IMR-90 (cell line): ENCODE data around the gene PSMC3. TPM values are rescaled to one million over a fixed set of nuclear protein-coding genes. Genes with fewer than 3 reads are reported as not detected.
"Not testable (repeated sequence)": the region's sequence is repeated elsewhere in the genome, so short reads cannot be mapped to it uniquely, and the experiment has no call there.

Experiments used
- ATAC-seq: fragments of 200-7000 bp; cut with Tn5 transposase; 2 replicates; pipeline ENCODE4 v1.9.1; 2020; ENCODE audit warnings: low read depth, mild to moderate bottlenecking, moderate library complexity
- BruUV-seq: library from RNA; stranded (reverse); fragments of 400-500 nt; replicated peaks from 2 replicates; lab custom pipeline; 2021; lab: Mats Ljungman, UMichigan
- CTCF ChIA-PET: fragments of 300-600 bp; formaldehyde crosslinking; extraction: SDS; loops from one replicate; lab custom pipeline; 2021; ENCODE audit warnings: antibody characterized with exemption; lab: Yijun Ruan, JAX
- POLR2A ChIA-PET: fragments of 300-600 bp; sonication (Branson Sonifier 250); formaldehyde crosslinking; loops from one replicate; lab custom pipeline; 2022; ENCODE audit warnings: antibody characterized with exemption; ENCODE audit not compliant: unreplicated experiment; lab: Charles Lee
- DNase-seq: peaks from one replicate; pipeline ENCODE4 v3.0.0; 2013
- H2AFZ ChIP-seq: replicated peaks from 2 replicates; pipeline ENCODE3; 2013; ENCODE audit warnings: low read length, mild to moderate bottlenecking; ENCODE audit not compliant: poor library complexity
- H2AK5ac ChIP-seq: 2 replicates; pipeline ENCODE4 v1.6.1; 2013; ENCODE audit warnings: low read depth, low read length, inconsistent platforms
- H2AK9ac ChIP-seq: replicated peaks from 2 replicates; pipeline ENCODE3; 2013; ENCODE audit warnings: mild to moderate bottlenecking, low read depth, low read length, moderate library complexity; ENCODE audit not compliant: poor library complexity
- H2BK120ac ChIP-seq: 2 replicates; pipeline ENCODE4 v1.6.1; 2013; ENCODE audit warnings: low read depth, low read length, inconsistent platforms
- H2BK15ac ChIP-seq: 3 replicates; pipeline ENCODE4 v1.6.1; 2013; ENCODE audit warnings: low read depth, low read length, inconsistent platforms
- H2BK20ac ChIP-seq: 2 replicates; pipeline ENCODE4 v1.6.1; 2013; ENCODE audit warnings: low read depth, mild to moderate bottlenecking, inconsistent platforms, low read length, moderate library complexity
- H2BK5ac ChIP-seq: 2 replicates; pipeline ENCODE4 v1.6.1; 2013; ENCODE audit warnings: mild to moderate bottlenecking, low read depth, low read length, inconsistent platforms; ENCODE audit not compliant: poor library complexity, severe bottlenecking
- H3K14ac ChIP-seq: replicated peaks from 2 replicates; pipeline ENCODE4 v1.6.1; 2013; ENCODE audit warnings: low read depth, low read length, inconsistent platforms
- H3K18ac ChIP-seq: 2 replicates; pipeline ENCODE4 v1.6.1; 2013; ENCODE audit warnings: low read depth, low read length, control low read depth
- H3K23ac ChIP-seq: 2 replicates; pipeline ENCODE4 v1.6.1; 2013; ENCODE audit warnings: low read depth, low read length, inconsistent platforms
- H3K27ac ChIP-seq: 2 replicates; pipeline ENCODE4 v1.5.1; 2013; ENCODE audit warnings: mild to moderate bottlenecking, control low read depth, low read length; ENCODE audit not compliant: insufficient read depth
- H3K27me3 ChIP-seq: 2 replicates; pipeline ENCODE4 v1.6.1; 2013; ENCODE audit warnings: low read length; ENCODE audit not compliant: control insufficient read depth, insufficient read depth
- H3K36me3 ChIP-seq: 2 replicates; pipeline ENCODE4 v1.6.1; 2013; ENCODE audit warnings: low read length, mixed read lengths; ENCODE audit not compliant: control insufficient read depth, insufficient read depth
- H3K4ac ChIP-seq: 2 replicates; pipeline ENCODE4 v1.6.1; 2013; ENCODE audit warnings: low read depth, low read length, inconsistent platforms
- H3K4me1 ChIP-seq: 2 replicates; pipeline ENCODE4 v1.6.1; 2013; ENCODE audit warnings: low read length, mixed read lengths; ENCODE audit not compliant: control insufficient read depth, insufficient read depth
- H3K4me2 ChIP-seq: 2 replicates; pipeline ENCODE4 v1.6.1; 2013; ENCODE audit warnings: low read depth, mild to moderate bottlenecking, control low read depth, low read length, moderate library complexity
- H3K4me3 ChIP-seq: 2 replicates; pipeline ENCODE4 v1.5.1; 2013; ENCODE audit warnings: low read depth, mild to moderate bottlenecking, control low read depth, low read length, moderate library complexity; ENCODE audit not compliant: insufficient read depth
- H3K56ac ChIP-seq: 2 replicates; pipeline ENCODE4 v1.6.1; 2013; ENCODE audit warnings: low read length, inconsistent platforms; ENCODE audit not compliant: insufficient read depth; ENCODE audit errors: extremely low read depth
- H3K79me1 ChIP-seq, 2 experiments: 2 replicates each; pipeline ENCODE4 v1.6.1; 2013; ENCODE audit warnings: low read length in 2 of 2, inconsistent platforms in 1 of 2, low read depth in 1 of 2
- H3K9ac ChIP-seq: 2 replicates; pipeline ENCODE4 v1.6.1; 2013; ENCODE audit warnings: low read depth, low read length, control low read depth
- H3K9me1 ChIP-seq: 2 replicates; pipeline ENCODE4 v1.6.1; 2013; ENCODE audit warnings: low read length, inconsistent platforms; ENCODE audit not compliant: insufficient read depth
- H3K9me3 ChIP-seq: 2 replicates; pipeline ENCODE4 v1.6.1; 2013; ENCODE audit warnings: low read length; ENCODE audit not compliant: control insufficient read depth, insufficient read depth
- H4K20me1 ChIP-seq: 2 replicates; pipeline ENCODE4 v1.6.1; 2013; ENCODE audit warnings: low read length, inconsistent platforms; ENCODE audit not compliant: insufficient read depth
- H4K5ac ChIP-seq: 2 replicates; pipeline ENCODE4 v1.6.1; 2013; ENCODE audit warnings: mild to moderate bottlenecking, low read depth, low read length, control low read depth
- H4K8ac ChIP-seq, 2 experiments: 2 replicates each; pipeline ENCODE4 v1.6.1; 2013; ENCODE audit warnings: low read depth in 2 of 2, low read length in 2 of 2, control low read depth in 1 of 2, inconsistent platforms in 1 of 2
- H4K91ac ChIP-seq: 2 replicates; pipeline ENCODE4 v1.6.1; 2013; ENCODE audit warnings: low read depth, low read length, inconsistent platforms; ENCODE audit not compliant: insufficient read depth
- CEBPB ChIP-seq: IDR thresholded peaks from 2 replicates; pipeline ENCODE4 v1.6.1; 2012; ENCODE audit warnings: low read depth, low read length, improper control_type of control experiment
- RAD21 ChIP-seq: IDR thresholded peaks from 2 replicates; pipeline ENCODE4 v1.6.1; 2012; ENCODE audit warnings: low read length, improper control_type of control experiment
- SMC3 ChIP-seq: fragments of 150-350 bp; IDR thresholded peaks from 2 replicates; pipeline ENCODE4 v1.6.1; 2016; ENCODE audit warnings: low read depth, mild to moderate bottlenecking, antibody characterized with exemption, low read length, moderate library complexity
- WGBS, 2 experiments: methylation state at CpG; one replicate each; pipeline versions ENCODE4 v1.1.5 to v1.1.7; 2013; ENCODE audit warnings: missing lambda C conversion rate in 2 of 2; ENCODE audit not compliant: insufficient read length in 1 of 2; ENCODE audit errors: extremely low coverage in 2 of 2; 5-methylcytosine and 5-hydroxymethylcytosine counted together
- dilution Hi-C: fragments of 300-500 bp; cut with HindIII; formaldehyde crosslinking; loops from one replicate; pipeline ENCODE4 v1.14.3; 2018; ENCODE audit warnings: low sequenced_read_pairs; ENCODE audit not compliant: unreplicated experiment
- in situ Hi-C: fragments of 300-500 bp; cut with MboI; formaldehyde crosslinking; loops from 3 replicates; pipeline ENCODE4 v1.14.3; 2019; ENCODE audit warnings: low sequenced_read_pairs, inconsistent platforms, mixed read lengths
- intact Hi-C: fragments of 100-400 bp; cut with micrococcal nuclease; formaldehyde crosslinking; loops from 2 replicates; pipeline ENCODE4 v1.10.0; 2022
- polyA plus RNA-seq, 3 experiments: library from polyadenylated mRNA; depleted of rRNA; stranded (reverse); fragments of >200 nt; gene quantifications; 2 replicates each; pipeline ENCODE4 v1.2.3, GENCODE V29; 2012; ENCODE audit warnings: low replicate concordance in 1 of 3
- total RNA-seq: library from RNA; depleted of rRNA; stranded (reverse); fragments of >200 nt; gene quantifications from 2 replicates; pipeline ENCODE4 v1.2.3, GENCODE V29; 2012
- TF ChIP-seq, protein P1 (sequence below): conservative IDR thresholded peaks from 2 replicates; pipeline ENCODE4 v1.5.1; 2012; ENCODE audit warnings: mild to moderate bottlenecking, low read depth, low read length, improper control_type of control experiment

PSMC3 gene
- total and polyA plus RNA-seq, 2 of the 4 experiments (the other 2 are of a cell fraction) = 238 to 253 TPM

- dilution Hi-C loops, H3K23ac ChIP-seq, H2BK15ac ChIP-seq, H4K8ac ChIP-seq, H3K79me1 ChIP-seq, H3K36me3 ChIP-seq, H3K9me1 ChIP-seq, H2BK5ac ChIP-seq, H3K27me3 ChIP-seq, H3K9me3 ChIP-seq, BruUV-seq, H2AK9ac ChIP-seq, in situ Hi-C loops, H2BK20ac ChIP-seq, H3K4me3 ChIP-seq, H3K4ac ChIP-seq, H3K9ac ChIP-seq, POLR2A ChIA-PET, H4K91ac ChIP-seq, H3K4me2 ChIP-seq, H4K5ac ChIP-seq, H2BK120ac ChIP-seq, H3K27ac ChIP-seq, H3K4me1 ChIP-seq, H3K14ac ChIP-seq, H2AFZ ChIP-seq, H3K56ac ChIP-seq, H4K20me1 ChIP-seq, H3K18ac ChIP-seq: not testable (repeated sequence)
- peak; percentile 85 for TF ChIP-seq RAD21
- peak; percentile 68 for TF ChIP-seq SMC3
- TF ChIP-seq, protein P1, sequence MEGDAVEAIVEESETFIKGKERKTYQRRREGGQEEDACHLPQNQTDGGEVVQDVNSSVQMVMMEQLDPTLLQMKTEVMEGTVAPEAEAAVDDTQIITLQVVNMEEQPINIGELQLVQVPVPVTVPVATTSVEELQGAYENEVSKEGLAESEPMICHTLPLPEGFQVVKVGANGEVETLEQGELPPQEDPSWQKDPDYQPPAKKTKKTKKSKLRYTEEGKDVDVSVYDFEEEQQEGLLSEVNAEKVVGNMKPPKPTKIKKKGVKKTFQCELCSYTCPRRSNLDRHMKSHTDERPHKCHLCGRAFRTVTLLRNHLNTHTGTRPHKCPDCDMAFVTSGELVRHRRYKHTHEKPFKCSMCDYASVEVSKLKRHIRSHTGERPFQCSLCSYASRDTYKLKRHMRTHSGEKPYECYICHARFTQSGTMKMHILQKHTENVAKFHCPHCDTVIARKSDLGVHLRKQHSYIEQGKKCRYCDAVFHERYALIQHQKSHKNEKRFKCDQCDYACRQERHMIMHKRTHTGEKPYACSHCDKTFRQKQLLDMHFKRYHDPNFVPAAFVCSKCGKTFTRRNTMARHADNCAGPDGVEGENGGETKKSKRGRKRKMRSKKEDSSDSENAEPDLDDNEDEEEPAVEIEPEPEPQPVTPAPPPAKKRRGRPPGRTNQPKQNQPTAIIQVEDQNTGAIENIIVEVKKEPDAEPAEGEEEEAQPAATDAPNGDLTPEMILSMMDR = peak; percentile 81
- peak; percentile 71; the same call in 1 of the 2 replicates for TF ChIP-seq CEBPB
- intact Hi-C loops = loop anchor here (1.0 kb wide), 2 partner anchors 46 to 80 kb away; partner anchors contain the start of gene SLC39A13
- 100% methylated on average over 1 of the region's 8 CpGs; no CpG with 5 or more reads in 1 of the 2 experiments for WGBS, 2 experiments
- peak; percentile 93 for ATAC-seq
- peak; percentile 85 for DNase-seq
- CTCF ChIA-PET = interaction anchor here (0.6 to 1.9 kb wide), 6 partner anchors 66 to 336 kb away, joined by 3 to 6 read pairs (median 4); no protein-coding TSS in a partner anchor
- H2AK5ac ChIP-seq = peak overlapping the region; percentile 43; the same call in 1 of the 2 replicates
Measured at GRCh38 chr11:47454258-47454671, 28.0 kb upstream of the PSMC3 start.
